WTC11 (cell line): ENCODE data around the gene VAV2. TPM values are rescaled to one million over a fixed set of nuclear protein-coding genes. Genes with fewer than 3 reads are reported as not detected.

ENCODE experiments used
- ATAC-seq: fragments of 200-7000 bp; cut with Tn5 transposase; 2 replicates; pipeline ENCODE4 v1.10.0; 2021; ENCODE audit warnings: mild to moderate bottlenecking, moderate library complexity
- CTCF ChIA-PET: fragments of 300-600 bp; sonication (Branson Sonifier 250); formaldehyde crosslinking; loops from one replicate; lab custom pipeline; 2021; ENCODE audit warnings: antibody characterized with exemption; lab: Charles Lee
- POLR2A ChIA-PET: fragments of 350-600 bp; sonication (Branson Sonifier 250); formaldehyde crosslinking; loops from one replicate; lab custom pipeline; 2021; ENCODE audit warnings: antibody characterized with exemption; lab: Charles Lee
- DNase-seq: peaks from one replicate; pipeline ENCODE4 v3.0.0; 2021; ENCODE audit warnings: low spot score
- H3K27ac Mint-ChIP-seq: 2 replicates; pipeline ENCODE4 v1.8.0; 2021; ENCODE audit warnings: mixed read lengths
- H3K27me3 Mint-ChIP-seq: 2 replicates; pipeline ENCODE4 v1.8.0; 2021; ENCODE audit warnings: low read depth, mild to moderate bottlenecking, moderate library complexity, mixed read lengths
- H3K36me3 Mint-ChIP-seq: 2 replicates; pipeline ENCODE4 v1.8.0; 2021; ENCODE audit warnings: mixed read lengths
- H3K4me1 Mint-ChIP-seq: 2 replicates; pipeline ENCODE4 v1.8.0; 2022; ENCODE audit warnings: mixed read lengths
- H3K4me3 Mint-ChIP-seq: 2 replicates; pipeline ENCODE4 v1.8.0; 2021; ENCODE audit warnings: mild to moderate bottlenecking, moderate library complexity, mixed read lengths
- H3K9me3 Mint-ChIP-seq: 2 replicates; pipeline ENCODE4 v1.8.0; 2021; ENCODE audit warnings: mixed read lengths
- CDX4 ChIP-seq: fragments of 250-450 bp; sonication (Bioruptor Pico); IDR thresholded peaks from 2 replicates; pipeline ENCODE4 v1.9.0; 2021; ENCODE audit warnings: moderate library complexity, mild to moderate bottlenecking, inconsistent platforms, borderline replicate concordance
- EMX1 ChIP-seq: fragments of 250-450 bp; sonication (Bioruptor Pico); IDR thresholded peaks from 2 replicates; pipeline ENCODE4 v1.8.0; 2021; ENCODE audit warnings: mild to moderate bottlenecking
- MYBL2 ChIP-seq: sonication (generic); formaldehyde crosslinking; IDR thresholded peaks from 2 replicates; pipeline ENCODE4 v1.8.1; 2023; ENCODE audit warnings: mild to moderate bottlenecking, moderate library complexity, missing genetic modification reagents
- OVOL2 ChIP-seq: fragments of 250-450 bp; sonication (Bioruptor Pico); IDR thresholded peaks from 2 replicates; pipeline ENCODE4 v1.9.0; 2021; ENCODE audit warnings: mild to moderate bottlenecking, borderline replicate concordance
- RORB ChIP-seq: fragments of 250-450 bp; sonication (Bioruptor Pico); IDR thresholded peaks from 2 replicates; pipeline ENCODE4 v1.9.0; 2021; ENCODE audit warnings: mild to moderate bottlenecking
- STAT6 ChIP-seq: sonication (generic); formaldehyde crosslinking; conservative IDR thresholded peaks from 2 replicates; pipeline ENCODE4 v1.8.1; 2023; ENCODE audit warnings: mild to moderate bottlenecking, low read depth, missing genetic modification reagents, moderate library complexity
- USF1 ChIP-seq: sonication (generic); formaldehyde crosslinking; IDR thresholded peaks from 2 replicates; pipeline ENCODE4 v1.8.0; 2022; ENCODE audit warnings: mild to moderate bottlenecking, missing genetic modification reagents
- ZBTB43 ChIP-seq: sonication (generic); formaldehyde crosslinking; IDR thresholded peaks from 2 replicates; pipeline ENCODE4 v1.8.1; 2023; ENCODE audit warnings: mild to moderate bottlenecking, missing genetic modification reagents
- ZNF232 ChIP-seq: sonication (generic); formaldehyde crosslinking; IDR thresholded peaks from 2 replicates; pipeline ENCODE4 v1.8.0; 2022; ENCODE audit warnings: mild to moderate bottlenecking, missing genetic modification reagents
- ZNF423 ChIP-seq: fragments of 250-450 bp; sonication (Bioruptor Pico); IDR thresholded peaks from 2 replicates; pipeline ENCODE4 v2.1.2; 2022; ENCODE audit warnings: mild to moderate bottlenecking, moderate library complexity
- ZNF425 ChIP-seq: fragments of 250-450 bp; sonication (Bioruptor Pico); conservative IDR thresholded peaks from 2 replicates; pipeline ENCODE4 v1.9.0; 2021; ENCODE audit warnings: mild to moderate bottlenecking
- ZNF512 ChIP-seq: sonication (generic); formaldehyde crosslinking; IDR thresholded peaks from 2 replicates; pipeline ENCODE4 v1.8.1; 2022; ENCODE audit warnings: missing genetic modification reagents, borderline replicate concordance
- total RNA-seq: library from RNA; stranded (reverse); gene quantifications from 3 replicates; pipeline ENCODE4 v1.2.3, GENCODE V29; 2021

The VAV2 gene
- total RNA-seq, 1 experiment from 2014 or later, result 39.7 TPM

GRCh38 chr9:133970581-133971058, 21.5 kb downstream of the VAV2 start (continued):
- TF ChIP-seq STAT6, result no peak
- no peak for TF ChIP-seq CDX4 (CRISPR knock-in tag)
- no peak for TF ChIP-seq MYBL2 (CRISPR knock-in tag)
- TF ChIP-seq ZNF232 (CRISPR knock-in tag), result no peak

- Mint-ChIP-seq H3K36me3 (peaks cover under 1% of the 10 kb centered on the region; the same call in 1 of the 2 replicates), H3K27ac (peak overlapping the region; percentile 49; the same call in 1 of the 2 replicates), H3K4me3 (no peak overlapping the region), H3K4me1 (peaks cover 39% of the 10 kb centered on the region), H3K27me3 (no peaks in the 10 kb centered on the region), H3K9me3 (peaks cover 1% of the 10 kb centered on the region)
- TF ChIP-seq RORB (CRISPR knock-in tag), result no peak
- no peak for TF ChIP-seq OVOL2 (CRISPR knock-in tag)
- TF ChIP-seq ZBTB43, result no peak
- ATAC-seq, result no peak
- ChIA-PET POLR2A (no interaction called here), CTCF (interaction anchor here (1.1 kb wide), 1 partner anchor 35 kb away, joined by 3 read pairs; no protein-coding TSS in a partner anchor)
- no peak for DNase-seq
Observed at GRCh38 chr9:133969681-133970580, 22.2 kb downstream of the VAV2 start.

- CTCF ChIA-PET, result interaction anchor here (1.1 kb wide), 1 partner anchor 34 kb away, joined by 3 read pairs; no protein-coding TSS in a partner anchor
- no peak overlapping the region for H3K4me3 Mint-ChIP-seq
- peaks cover 8% of the 10 kb centered on the region for H3K9me3 Mint-ChIP-seq
- peaks cover 6% of the 10 kb centered on the region for H3K36me3 Mint-ChIP-seq
- H3K27ac Mint-ChIP-seq, result peak overlapping the region; percentile 45; the same call in 1 of the 2 replicates
- ATAC-seq (no peak), DNase-seq (no peak)
- H3K4me1 Mint-ChIP-seq, result peaks cover 33% of the 10 kb centered on the region
- POLR2A ChIA-PET, result no interaction called here
- TF ChIP-seq USF1, result no peak
- TF ChIP-seq, all 79 proteins: peak for 0
- no peaks in the 10 kb centered on the region for H3K27me3 Mint-ChIP-seq
Observed at GRCh38 chr9:133968966-133969617, 23.0 kb downstream of the VAV2 start.

- CTCF ChIA-PET, result no interaction called here
- TF ChIP-seq EMX1 (CRISPR knock-in tag), result no peak
- no peak for TF ChIP-seq MYBL2 (CRISPR knock-in tag)
- TF ChIP-seq ZNF423 (CRISPR knock-in tag), result no peak
- no peak for TF ChIP-seq ZNF512
- TF ChIP-seq ZNF425 (CRISPR knock-in tag), result no peak
Observed at GRCh38 chr9:133968428-133968827, 23.7 kb downstream of the VAV2 start.

More at GRCh38 chr9:133968428-133968827, 23.7 kb downstream of the VAV2 start:
- Mint-ChIP-seq H3K27ac (no peak overlapping the region), H3K4me3 (no peak overlapping the region), H3K27me3 (no peaks in the 10 kb centered on the region), H3K36me3 (peaks cover 6% of the 10 kb centered on the region), H3K4me1 (peaks cover 30% of the 10 kb centered on the region), H3K9me3 (peaks cover 8% of the 10 kb centered on the region)
- no peak for DNase-seq
- POLR2A ChIA-PET, result interaction anchor here (0.6 kb wide), 1 partner anchor 175 kb away, joined by 5 read pairs; no protein-coding TSS in a partner anchor
- no peak for ATAC-seq
